K562 (cell line): ENCODE data around the gene GLRX. TPM values are rescaled to one million over a fixed set of nuclear protein-coding genes. Genes with fewer than 3 reads are reported as not detected.
A peak's percentile ranks its signal among the peaks of the same experiment; 100 is the strongest.

Experiments
- CBX3 ChIP-seq, 2 experiments: IDR thresholded peaks; 1 replicate in 1 of 2; 2 replicates in 1 of 2; pipeline ENCODE4 v1.6.1; 2012; ENCODE audit warnings: inconsistent platforms in 2 of 2, low read length in 2 of 2, borderline replicate concordance in 1 of 2, control low read depth in 1 of 2
- CTBP1 ChIP-seq: fragments of 450-650 bp; IDR thresholded peaks from 2 replicates; pipeline ENCODE4 v1.6.1; 2016; ENCODE audit warnings: borderline replicate concordance
- ESRRA ChIP-seq: fragments of 450-650 bp; IDR thresholded peaks from 2 replicates; pipeline ENCODE4 v1.6.1; 2014; ENCODE audit warnings: low read depth, mild to moderate bottlenecking, moderate library complexity, borderline replicate concordance
- GATAD2B ChIP-seq: fragments of 450-650 bp; IDR thresholded peaks from 2 replicates; pipeline ENCODE4 v1.6.1; 2017; ENCODE audit warnings: mild to moderate bottlenecking, borderline replicate concordance
- HMGN3 ChIP-seq: IDR thresholded peaks from 2 replicates; pipeline ENCODE4 v1.6.1; 2011; ENCODE audit warnings: borderline replicate concordance, low read depth, mild to moderate bottlenecking, mixed read lengths, low read length; ENCODE audit not compliant: insufficient read length; ENCODE audit errors: extremely low read depth
- MBD2 ChIP-seq: sonication (generic); IDR thresholded peaks from 2 replicates; pipeline ENCODE4 v1.6.1; 2016; ENCODE audit warnings: low read depth, borderline replicate concordance
- NFE2 ChIP-seq: IDR thresholded peaks from 2 replicates; pipeline ENCODE4 v1.6.1; 2014; ENCODE audit warnings: antibody characterized with exemption, low read depth
- NFIX ChIP-seq: fragments of 250-450 bp; sonication (Bioruptor Pico); IDR thresholded peaks from 2 replicates; pipeline ENCODE4 v1.4.0; 2020; ENCODE audit warnings: low read depth, mild to moderate bottlenecking, moderate library complexity
- TCF7L2 ChIP-seq: fragments of 150-350 bp; IDR thresholded peaks from 2 replicates; pipeline ENCODE4 v1.6.1; 2016; ENCODE audit warnings: low read depth, mild to moderate bottlenecking, low read length, moderate library complexity
- ZKSCAN3 ChIP-seq: fragments of 250-450 bp; sonication (Bioruptor Pico); IDR thresholded peaks from 2 replicates; pipeline ENCODE4 v1.4.0; 2020
- polyA plus RNA-seq, 8 experiments: library from polyadenylated mRNA; depleted of rRNA in 4 of 8; stranded (reverse) in 5 of 8; unstranded in 3 of 8; fragments of >200 nt; fragmentation: Nextera tagmentation in 2 of 8; fragmentation: Illumina TruSeq in 1 of 8; extraction: Ambion mirVana in 2 of 8; extraction: Trizol in 1 of 8; gene quantifications; 2 replicates each; pipeline versions ENCODE4 v1.2.1 to v1.2.3, GENCODE V29; 2011 to 2014; ENCODE audit warnings: inconsistent platforms in 1 of 8, missing spikeins in 1 of 8
- total RNA-seq, 7 experiments: library from RNA; depleted of rRNA in 6 of 7; stranded (reverse); fragments of >200 nt in 6 of 7; fragmentation: Illumina TruSeq in 2 of 7; extraction: Trizol in 2 of 7; gene quantifications; 2 replicates each; pipeline versions ENCODE4 v1.2.1 to v1.2.3, GENCODE V29; 2011 to 2021; ENCODE audit warnings: low replicate concordance in 1 of 7
- TF ChIP-seq, protein P1 (sequence below): fragments of 450-650 bp; IDR thresholded peaks from 2 replicates; pipeline ENCODE4 v1.6.1; 2016; ENCODE audit warnings: mild to moderate bottlenecking, moderate library complexity
- TF ChIP-seq, protein P2 (sequence below): fragments of 250-450 bp; sonication (Bioruptor Pico); IDR thresholded peaks from 2 replicates; pipeline ENCODE4 v1.8.0; 2021; ENCODE audit warnings: moderate library complexity, mild to moderate bottlenecking, inconsistent platforms

The GLRX gene
- total and polyA plus RNA-seq, 9 of the 15 experiments (the other 6 are each of a cell fraction or from before 2014, with no cell fraction given): 2.3 to 11.2 (median 4.6) TPM

DNA sequence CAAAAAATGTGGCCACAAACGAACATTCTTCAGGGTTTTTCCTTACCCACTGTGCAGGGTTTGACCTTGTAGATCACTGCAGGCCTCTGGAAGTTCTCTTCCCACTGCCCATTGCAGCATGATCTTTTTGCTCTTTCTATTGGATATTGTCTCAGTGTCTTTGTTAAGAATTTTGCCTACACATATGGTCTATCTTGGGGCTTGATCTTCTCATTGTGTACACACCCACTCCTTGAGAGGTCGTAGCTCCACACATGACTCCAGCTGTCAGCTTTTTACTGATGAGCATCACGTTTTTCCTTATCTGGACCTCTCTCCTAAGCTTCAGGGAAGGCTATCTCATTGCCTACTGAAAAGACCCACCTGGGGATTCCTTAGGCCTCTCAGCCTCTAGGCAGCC, 3.0 kb upstream of the GLRX start (continued):
- TF ChIP-seq, protein P1, sequence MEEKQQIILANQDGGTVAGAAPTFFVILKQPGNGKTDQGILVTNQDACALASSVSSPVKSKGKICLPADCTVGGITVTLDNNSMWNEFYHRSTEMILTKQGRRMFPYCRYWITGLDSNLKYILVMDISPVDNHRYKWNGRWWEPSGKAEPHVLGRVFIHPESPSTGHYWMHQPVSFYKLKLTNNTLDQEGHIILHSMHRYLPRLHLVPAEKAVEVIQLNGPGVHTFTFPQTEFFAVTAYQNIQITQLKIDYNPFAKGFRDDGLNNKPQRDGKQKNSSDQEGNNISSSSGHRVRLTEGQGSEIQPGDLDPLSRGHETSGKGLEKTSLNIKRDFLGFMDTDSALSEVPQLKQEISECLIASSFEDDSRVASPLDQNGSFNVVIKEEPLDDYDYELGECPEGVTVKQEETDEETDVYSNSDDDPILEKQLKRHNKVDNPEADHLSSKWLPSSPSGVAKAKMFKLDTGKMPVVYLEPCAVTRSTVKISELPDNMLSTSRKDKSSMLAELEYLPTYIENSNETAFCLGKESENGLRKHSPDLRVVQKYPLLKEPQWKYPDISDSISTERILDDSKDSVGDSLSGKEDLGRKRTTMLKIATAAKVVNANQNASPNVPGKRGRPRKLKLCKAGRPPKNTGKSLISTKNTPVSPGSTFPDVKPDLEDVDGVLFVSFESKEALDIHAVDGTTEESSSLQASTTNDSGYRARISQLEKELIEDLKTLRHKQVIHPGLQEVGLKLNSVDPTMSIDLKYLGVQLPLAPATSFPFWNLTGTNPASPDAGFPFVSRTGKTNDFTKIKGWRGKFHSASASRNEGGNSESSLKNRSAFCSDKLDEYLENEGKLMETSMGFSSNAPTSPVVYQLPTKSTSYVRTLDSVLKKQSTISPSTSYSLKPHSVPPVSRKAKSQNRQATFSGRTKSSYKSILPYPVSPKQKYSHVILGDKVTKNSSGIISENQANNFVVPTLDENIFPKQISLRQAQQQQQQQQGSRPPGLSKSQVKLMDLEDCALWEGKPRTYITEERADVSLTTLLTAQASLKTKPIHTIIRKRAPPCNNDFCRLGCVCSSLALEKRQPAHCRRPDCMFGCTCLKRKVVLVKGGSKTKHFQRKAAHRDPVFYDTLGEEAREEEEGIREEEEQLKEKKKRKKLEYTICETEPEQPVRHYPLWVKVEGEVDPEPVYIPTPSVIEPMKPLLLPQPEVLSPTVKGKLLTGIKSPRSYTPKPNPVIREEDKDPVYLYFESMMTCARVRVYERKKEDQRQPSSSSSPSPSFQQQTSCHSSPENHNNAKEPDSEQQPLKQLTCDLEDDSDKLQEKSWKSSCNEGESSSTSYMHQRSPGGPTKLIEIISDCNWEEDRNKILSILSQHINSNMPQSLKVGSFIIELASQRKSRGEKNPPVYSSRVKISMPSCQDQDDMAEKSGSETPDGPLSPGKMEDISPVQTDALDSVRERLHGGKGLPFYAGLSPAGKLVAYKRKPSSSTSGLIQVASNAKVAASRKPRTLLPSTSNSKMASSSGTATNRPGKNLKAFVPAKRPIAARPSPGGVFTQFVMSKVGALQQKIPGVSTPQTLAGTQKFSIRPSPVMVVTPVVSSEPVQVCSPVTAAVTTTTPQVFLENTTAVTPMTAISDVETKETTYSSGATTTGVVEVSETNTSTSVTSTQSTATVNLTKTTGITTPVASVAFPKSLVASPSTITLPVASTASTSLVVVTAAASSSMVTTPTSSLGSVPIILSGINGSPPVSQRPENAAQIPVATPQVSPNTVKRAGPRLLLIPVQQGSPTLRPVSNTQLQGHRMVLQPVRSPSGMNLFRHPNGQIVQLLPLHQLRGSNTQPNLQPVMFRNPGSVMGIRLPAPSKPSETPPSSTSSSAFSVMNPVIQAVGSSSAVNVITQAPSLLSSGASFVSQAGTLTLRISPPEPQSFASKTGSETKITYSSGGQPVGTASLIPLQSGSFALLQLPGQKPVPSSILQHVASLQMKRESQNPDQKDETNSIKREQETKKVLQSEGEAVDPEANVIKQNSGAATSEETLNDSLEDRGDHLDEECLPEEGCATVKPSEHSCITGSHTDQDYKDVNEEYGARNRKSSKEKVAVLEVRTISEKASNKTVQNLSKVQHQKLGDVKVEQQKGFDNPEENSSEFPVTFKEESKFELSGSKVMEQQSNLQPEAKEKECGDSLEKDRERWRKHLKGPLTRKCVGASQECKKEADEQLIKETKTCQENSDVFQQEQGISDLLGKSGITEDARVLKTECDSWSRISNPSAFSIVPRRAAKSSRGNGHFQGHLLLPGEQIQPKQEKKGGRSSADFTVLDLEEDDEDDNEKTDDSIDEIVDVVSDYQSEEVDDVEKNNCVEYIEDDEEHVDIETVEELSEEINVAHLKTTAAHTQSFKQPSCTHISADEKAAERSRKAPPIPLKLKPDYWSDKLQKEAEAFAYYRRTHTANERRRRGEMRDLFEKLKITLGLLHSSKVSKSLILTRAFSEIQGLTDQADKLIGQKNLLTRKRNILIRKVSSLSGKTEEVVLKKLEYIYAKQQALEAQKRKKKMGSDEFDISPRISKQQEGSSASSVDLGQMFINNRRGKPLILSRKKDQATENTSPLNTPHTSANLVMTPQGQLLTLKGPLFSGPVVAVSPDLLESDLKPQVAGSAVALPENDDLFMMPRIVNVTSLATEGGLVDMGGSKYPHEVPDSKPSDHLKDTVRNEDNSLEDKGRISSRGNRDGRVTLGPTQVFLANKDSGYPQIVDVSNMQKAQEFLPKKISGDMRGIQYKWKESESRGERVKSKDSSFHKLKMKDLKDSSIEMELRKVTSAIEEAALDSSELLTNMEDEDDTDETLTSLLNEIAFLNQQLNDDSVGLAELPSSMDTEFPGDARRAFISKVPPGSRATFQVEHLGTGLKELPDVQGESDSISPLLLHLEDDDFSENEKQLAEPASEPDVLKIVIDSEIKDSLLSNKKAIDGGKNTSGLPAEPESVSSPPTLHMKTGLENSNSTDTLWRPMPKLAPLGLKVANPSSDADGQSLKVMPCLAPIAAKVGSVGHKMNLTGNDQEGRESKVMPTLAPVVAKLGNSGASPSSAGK: no peak; the same call in 1 of the 2 replicates
- TF ChIP-seq ZKSCAN3 (CRISPR knock-in tag) (no peak), MBD2 (0 out of 2 replicates have a peak, but pooled peaks have one; percentile 21), NFE2 (no peak), HMGN3 (no peak), TCF7L2 (no peak), ESRRA (peak; percentile 62; the same call in 1 of the 2 replicates), NFIX (CRISPR knock-in tag) (no peak), CTBP1 (peak; percentile 83; the same call in 1 of the 2 replicates), CBX3 (IDR thresholded peaks at IDR 0.05; ENCODE audit: borderline replicate concordance in 1 of 2, low read length in 2 of 2) (no peak), GATAD2B (peak; percentile 27; the same call in 1 of the 2 replicates)
- TF ChIP-seq, protein P2, sequence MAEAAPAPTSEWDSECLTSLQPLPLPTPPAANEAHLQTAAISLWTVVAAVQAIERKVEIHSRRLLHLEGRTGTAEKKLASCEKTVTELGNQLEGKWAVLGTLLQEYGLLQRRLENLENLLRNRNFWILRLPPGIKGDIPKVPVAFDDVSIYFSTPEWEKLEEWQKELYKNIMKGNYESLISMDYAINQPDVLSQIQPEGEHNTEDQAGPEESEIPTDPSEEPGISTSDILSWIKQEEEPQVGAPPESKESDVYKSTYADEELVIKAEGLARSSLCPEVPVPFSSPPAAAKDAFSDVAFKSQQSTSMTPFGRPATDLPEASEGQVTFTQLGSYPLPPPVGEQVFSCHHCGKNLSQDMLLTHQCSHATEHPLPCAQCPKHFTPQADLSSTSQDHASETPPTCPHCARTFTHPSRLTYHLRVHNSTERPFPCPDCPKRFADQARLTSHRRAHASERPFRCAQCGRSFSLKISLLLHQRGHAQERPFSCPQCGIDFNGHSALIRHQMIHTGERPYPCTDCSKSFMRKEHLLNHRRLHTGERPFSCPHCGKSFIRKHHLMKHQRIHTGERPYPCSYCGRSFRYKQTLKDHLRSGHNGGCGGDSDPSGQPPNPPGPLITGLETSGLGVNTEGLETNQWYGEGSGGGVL (CRISPR knock-in tag): no peak
